A549 (cell line): ENCODE measurements around the gene ZNF577. TPM values are rescaled to one million over a fixed set of nuclear protein-coding genes. Genes with fewer than 3 reads are reported as not detected.

Experiments used
- ATAC-seq, 2 experiments: fragments of 200-7000 bp in 1 of 2; fragments of >200 bp in 1 of 2; cut with Nextera tagmentation in 1 of 2; cut with Tn5 transposase in 1 of 2; 3 replicates each; pipeline versions ENCODE4 v1.8.0 to v1.9.1; 2018 to 2020; ENCODE audit warnings: mild to moderate bottlenecking in 1 of 2, moderate library complexity in 1 of 2
- CTCF ChIA-PET: fragments of 300-600 bp; sonication (Branson Sonifier 250); formaldehyde crosslinking; extraction: SDS; loops from one replicate; lab custom pipeline; 2021; ENCODE audit warnings: antibody characterized with exemption, inconsistent platforms; lab: Yijun Ruan, JAX
- POLR2A ChIA-PET: fragments of 350-600 bp; formaldehyde crosslinking; extraction: SDS; loops from one replicate; lab custom pipeline; 2021; ENCODE audit warnings: antibody characterized with exemption, inconsistent platforms; lab: Yijun Ruan, JAX
- DNase-seq, 2 experiments: peaks; one replicate each; pipeline versions ENCODE4 v3.0.0 to v3.0.0-alpha.2; 2011 to 2016; ENCODE audit warnings: low read depth in 1 of 2, low spot score in 1 of 2
- FAIRE-seq: peaks from 2 replicates; lab custom pipeline; 2011; peaks lifted over from hg19 to GRCh38; lab: Jason Lieb, UNC
- H3K27ac ChIP-seq, 2 experiments: fragments of >200 bp; sonication (Bioruptor Twin); formaldehyde crosslinking; 3 replicates each; pipeline ENCODE4 v1.5.1; 2016 to 2017
- H3K4me1 ChIP-seq: fragments of >200 bp; sonication (Bioruptor Twin); formaldehyde crosslinking; 3 replicates; pipeline ENCODE4 v1.6.1; 2016
- H3K4me2 ChIP-seq: fragments of >200 bp; sonication (Bioruptor Twin); formaldehyde crosslinking; 3 replicates; pipeline ENCODE4 v1.6.1; 2016
- H3K4me3 ChIP-seq: fragments of >200 bp; sonication (Bioruptor Twin); formaldehyde crosslinking; 3 replicates; pipeline ENCODE4 v1.5.1; 2016
- H3K9me3 ChIP-seq: fragments of >200 bp; sonication (Bioruptor Twin); formaldehyde crosslinking; 3 replicates; pipeline ENCODE4 v1.6.1; 2016
- ATOH8 ChIP-seq: fragments of 250-450 bp; sonication (Bioruptor Pico); IDR thresholded peaks from 2 replicates; pipeline ENCODE4 v1.5.0; 2020; ENCODE audit warnings: low read depth, mild to moderate bottlenecking, moderate library complexity
- CBX8 ChIP-seq: fragments of 200-600 bp; sonication (generic); IDR thresholded peaks from 2 replicates; pipeline ENCODE4 v1.6.1; 2016
- CEBPB ChIP-seq, 2 experiments: fragments of >200 bp in 1 of 2; sonication (Bioruptor Twin) in 1 of 2; formaldehyde crosslinking in 1 of 2; IDR thresholded peaks; 2 replicates each; pipeline ENCODE4 v1.6.1; 2012 to 2016
- CHD2 ChIP-seq: fragments of 150-350 bp; IDR thresholded peaks from 2 replicates; pipeline ENCODE4 v1.6.1; 2014; ENCODE audit warnings: low read length; ENCODE audit not compliant: partially characterized antibody
- E2F6 ChIP-seq: IDR thresholded peaks from 2 replicates; pipeline ENCODE4 v1.6.1; 2012; ENCODE audit warnings: low read depth, borderline replicate concordance
- EHF ChIP-seq: fragments of 250-450 bp; sonication (Bioruptor Pico); IDR thresholded peaks from 2 replicates; pipeline ENCODE4 v1.5.0; 2020; ENCODE audit warnings: mild to moderate bottlenecking
- HDAC2 ChIP-seq: fragments of 200-600 bp; sonication (generic); IDR thresholded peaks from 2 replicates; pipeline ENCODE4 v1.6.1; 2016
- HOXB13 ChIP-seq: fragments of 250-450 bp; sonication (Bioruptor Pico); IDR thresholded peaks from 2 replicates; pipeline ENCODE4 v1.5.0; 2020; ENCODE audit warnings: low read depth, mild to moderate bottlenecking, moderate library complexity
- MAFK ChIP-seq: fragments of 450-650 bp; IDR thresholded peaks from 2 replicates; pipeline ENCODE4 v1.6.1; 2014; ENCODE audit not compliant: partially characterized antibody
- NPAS2 ChIP-seq: fragments of 250-450 bp; sonication (Bioruptor Pico); IDR thresholded peaks from 2 replicates; pipeline ENCODE4 v1.8.0; 2022; ENCODE audit warnings: mild to moderate bottlenecking, moderate library complexity, borderline replicate concordance
- NR3C1 ChIP-seq: fragments of >200 bp; sonication (Bioruptor Twin); formaldehyde crosslinking; IDR thresholded peaks from 3 replicates; pipeline ENCODE4 v1.6.1; 2017
- PHF8 ChIP-seq: fragments of 200-600 bp; sonication (generic); IDR thresholded peaks from 2 replicates; pipeline ENCODE4 v1.6.1; 2016; ENCODE audit warnings: low read depth, mild to moderate bottlenecking, antibody characterized with exemption, moderate library complexity, borderline replicate concordance
- POLR2AphosphoS2 ChIP-seq: conservative IDR thresholded peaks from 2 replicates; pipeline ENCODE4 v1.6.1; 2012; ENCODE audit warnings: low read length, improper control_type of control experiment, inconsistent platforms
- RARB ChIP-seq: fragments of 250-450 bp; sonication (Bioruptor Pico); IDR thresholded peaks from 2 replicates; pipeline ENCODE4 v1.8.0; 2021; ENCODE audit warnings: mild to moderate bottlenecking, moderate library complexity
- RCOR1 ChIP-seq: fragments of 150-350 bp; IDR thresholded peaks from 2 replicates; pipeline ENCODE4 v1.6.1; 2014; ENCODE audit warnings: antibody characterized with exemption, low read length, low read depth
- RNF2 ChIP-seq: fragments of 200-600 bp; sonication (generic); IDR thresholded peaks from 2 replicates; pipeline ENCODE4 v1.6.1; 2016; ENCODE audit warnings: low read depth, mild to moderate bottlenecking, antibody characterized with exemption, moderate library complexity, borderline replicate concordance
- SREBF2 ChIP-seq: fragments of 450-650 bp; IDR thresholded peaks from 2 replicates; pipeline ENCODE4 v1.6.1; 2014; ENCODE audit warnings: mild to moderate bottlenecking, moderate library complexity
- ZSCAN20 ChIP-seq: fragments of 250-450 bp; sonication (Bioruptor Pico); IDR thresholded peaks from 2 replicates; pipeline ENCODE4 v1.8.0; 2022; ENCODE audit warnings: mild to moderate bottlenecking, moderate library complexity
- WGBS: methylation state at CpG from one replicate; pipeline ENCODE4 v1.1.6; 2017; ENCODE audit errors: missing lambda C conversion rate; 5-methylcytosine and 5-hydroxymethylcytosine counted together
- polyA minus RNA-seq: library from RNA; depleted of rRNA, polyadenylated mRNA; stranded (reverse); fragments of >200 nt; gene quantifications from 2 replicates; pipeline ENCODE4 v1.2.3, GENCODE V29; 2011; rRNA and poly(A)+ RNA removed
- polyA plus RNA-seq, 4 experiments: library from polyadenylated mRNA; depleted of rRNA in 3 of 4; stranded (reverse); fragments of >200 nt; fragmentation: RNase III in 1 of 4; extraction: RNeasy Plus Mini Kit Qiagen cat#74134 plus additional on column Dnase treatment in 1 of 4; gene quantifications; 2 replicates in 3 of 4; 3 replicates in 1 of 4; pipeline ENCODE4 v1.2.3, GENCODE V29; 2011 to 2017
- TF ChIP-seq, protein P1 (sequence below): fragments of >200 bp; sonication (Bioruptor Twin); formaldehyde crosslinking; IDR thresholded peaks from 3 replicates; pipeline ENCODE4 v1.6.1; 2016

Gene ZNF577
- polyA plus RNA-seq (2011; rRNA removed) (0.17 and 0.30 TPM in 2 replicates), polyA plus RNA-seq (2017; fragmentation: RNase III; extraction: RNeasy Plus Mini Kit Qiagen cat#74134 plus additional on column Dnase treatment) (0.05 to 0.20 TPM (median 0.17 TPM) in 3 replicates), polyA minus RNA-seq (0.37 and 0.54 TPM in 2 replicates)
- 0.04 and 0.05 TPM in 2 replicates for polyA plus RNA-seq (2012; cell fraction: cytosol; rRNA removed)
- polyA plus RNA-seq (2012; cell fraction: nucleus; rRNA removed) = 0.13 and 0.23 TPM in 2 replicates

DNA sequence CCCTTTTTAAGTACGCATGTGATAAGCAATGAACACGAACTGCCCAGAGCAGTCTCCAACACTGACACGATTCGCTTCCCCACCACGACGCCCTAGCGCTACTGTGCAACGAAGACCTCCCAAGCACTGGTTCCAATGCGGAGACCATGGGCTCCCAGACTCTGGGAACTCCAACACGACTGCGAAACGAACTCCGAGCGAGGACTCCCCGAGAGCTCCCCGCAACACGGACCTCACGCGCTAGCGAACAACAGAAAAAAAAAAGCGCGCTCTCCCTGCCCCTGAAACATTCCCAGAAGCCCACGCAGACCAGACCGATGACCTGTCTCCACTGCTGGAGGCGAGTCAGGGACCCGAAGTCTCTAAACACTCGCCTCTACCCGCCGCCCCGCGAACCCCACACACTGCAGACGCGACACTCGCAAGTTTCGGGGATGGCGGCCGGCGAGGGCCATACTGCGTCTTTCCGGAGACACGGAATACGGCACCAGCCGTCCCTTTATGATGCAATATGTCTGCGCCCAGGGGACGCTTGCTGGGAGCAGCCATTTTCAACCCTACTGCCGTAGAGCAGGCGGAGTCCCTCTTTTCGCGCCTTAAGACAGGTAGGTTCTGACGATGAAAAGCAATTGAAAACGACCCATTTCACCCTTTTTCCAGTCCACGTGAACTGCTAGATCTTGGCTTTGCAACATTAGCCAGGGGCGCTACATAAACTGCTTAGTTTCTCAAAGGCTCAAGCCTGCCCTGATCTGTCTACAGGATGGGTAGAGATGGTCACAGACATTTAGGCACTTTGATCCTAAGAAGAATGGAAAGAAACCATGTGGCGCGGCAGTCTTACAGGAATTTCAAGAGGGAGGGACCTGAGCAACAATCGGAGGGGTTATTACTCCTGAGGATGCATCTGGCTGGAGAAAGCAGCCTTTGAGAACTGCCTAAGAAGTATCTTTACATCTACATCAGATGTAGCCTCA lies at the start of gene ZNF577:
TSS of gene ZNF577 (minus strand) at position 430 of the 977 bp plus-strand sequence. CDS start 7,569 bp downstream, outside the sequence.
- Histone ChIP-seq H3K4me2 (no peak within 1 kb of the TSS), H3K9me3 (peaks cover 86% of the 10 kb centered on the region), H3K27ac (no peak within 1 kb of the TSS), H3K4me3 (no peak within 1 kb of the TSS), H3K4me1 (no peaks in the 10 kb centered on the region)
- POLR2A ChIA-PET = no interaction called here
- DNase-seq (no peak), ATAC-seq (no peak), FAIRE-seq (no peak)
- CTCF ChIA-PET = no interaction called here
- TF ChIP-seq RNF2 (no peak), RARB (CRISPR knock-in tag) (no peak), CEBPB (IDR thresholded peaks at IDR 0.05) (no peak), ATOH8 (CRISPR knock-in tag) (no peak), CHD2 (no peak), NR3C1 (no peak)
- 78% methylated on average over 56 of the region's 56 CpGs for WGBS

DNA sequence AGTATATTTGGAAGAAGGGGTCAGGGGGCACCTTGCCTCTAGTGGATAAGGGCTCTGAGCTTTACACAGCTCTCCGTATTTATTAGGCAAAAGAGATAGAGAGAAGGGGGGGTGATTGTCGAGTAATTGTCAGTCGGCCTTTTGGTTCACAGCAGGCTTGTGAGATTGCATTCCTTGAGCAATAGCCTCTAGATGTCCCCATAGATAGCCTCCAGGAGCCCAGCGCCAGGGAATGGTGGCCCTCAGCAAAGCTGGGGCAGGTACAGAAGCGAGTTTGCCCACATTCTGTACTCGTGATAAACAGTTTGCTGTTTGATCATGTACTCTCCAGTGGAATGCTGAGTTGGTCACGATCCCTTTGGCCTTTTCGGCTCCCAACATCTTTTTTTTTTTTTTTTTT lies 44.2 kb upstream of the ZNF577 start:
- TF ChIP-seq RCOR1 (no peak), SREBF2 (no peak), NPAS2 (CRISPR knock-in tag) (no peak), POLR2AphosphoS2 (no peak), MAFK (no peak), HDAC2 (no peak), HOXB13 (no peak), ZSCAN20 (CRISPR knock-in tag) (no peak), EHF (no peak), CBX8 (no peak)
- TF ChIP-seq, protein P1, sequence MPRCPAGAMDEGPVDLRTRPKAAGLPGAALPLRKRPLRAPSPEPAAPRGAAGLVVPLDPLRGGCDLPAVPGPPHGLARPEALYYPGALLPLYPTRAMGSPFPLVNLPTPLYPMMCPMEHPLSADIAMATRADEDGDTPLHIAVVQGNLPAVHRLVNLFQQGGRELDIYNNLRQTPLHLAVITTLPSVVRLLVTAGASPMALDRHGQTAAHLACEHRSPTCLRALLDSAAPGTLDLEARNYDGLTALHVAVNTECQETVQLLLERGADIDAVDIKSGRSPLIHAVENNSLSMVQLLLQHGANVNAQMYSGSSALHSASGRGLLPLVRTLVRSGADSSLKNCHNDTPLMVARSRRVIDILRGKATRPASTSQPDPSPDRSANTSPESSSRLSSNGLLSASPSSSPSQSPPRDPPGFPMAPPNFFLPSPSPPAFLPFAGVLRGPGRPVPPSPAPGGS = no peak
- Histone ChIP-seq H3K4me1 (no peaks in the 10 kb centered on the region), H3K9me3 (peaks cover 84% of the 10 kb centered on the region), H3K4me2 (no peak overlapping the region), H3K4me3 (no peak overlapping the region), H3K27ac (no peak overlapping the region)
- ATAC-seq (no peak), DNase-seq (no peak), FAIRE-seq (no peak)
- POLR2A ChIA-PET = no interaction called here
- CTCF ChIA-PET = interaction anchor here (0.6 kb wide), 1 partner anchor 287 kb away, joined by 3 read pairs; no protein-coding TSS in a partner anchor
- 65% methylated on average over 8 of the region's 8 CpGs for WGBS

GRCh38 chr19:51927859-51928258 lies 40.1 kb upstream of the ZNF577 start:
- peak overlapping the region; percentile 41 for H3K4me2 ChIP-seq
- no peaks in the 10 kb centered on the region for H3K4me1 ChIP-seq
- H3K27ac ChIP-seq = peak overlapping the region; percentile 68 to 81; a peak in 5 of 6 replicates
- ChIA-PET CTCF (no interaction called here), POLR2A (no interaction called here)
- no peak for TF ChIP-seq CEBPB (IDR thresholded peaks at IDR 0.05)
- no peak for TF ChIP-seq E2F6
- no peak for TF ChIP-seq PHF8
- no peak for TF ChIP-seq ZSCAN20 (CRISPR knock-in tag)
- H3K4me3 ChIP-seq = peak overlapping the region; percentile 55
- FAIRE-seq (no peak), DNase-seq (no peak), ATAC-seq (no peak)
- 38% methylated on average over 13 of the region's 13 CpGs for WGBS
- peaks cover 85% of the 10 kb centered on the region for H3K9me3 ChIP-seq
